Calu3 (cell line): ENCODE measurements around the gene FNDC3A. TPM values are rescaled to one million over a fixed set of nuclear protein-coding genes. Genes with fewer than 3 reads are reported as not detected.

ENCODE experiments used
- BruUV-seq: library from RNA; stranded (reverse); fragments of 400-500 nt; replicated peaks from 2 replicates; lab custom pipeline; 2021; lab: Mats Ljungman, UMichigan
- CTCF ChIA-PET: fragments of 300-600 bp; sonication (Branson Sonifier 250); formaldehyde crosslinking; loops from one replicate; lab custom pipeline; 2022; ENCODE audit warnings: antibody characterized with exemption; lab: Charles Lee
- DNase-seq: peaks from one replicate; pipeline ENCODE4 v3.0.0; 2022
- H3K27ac Mint-ChIP-seq: one replicate; pipeline ENCODE4 v1.8.0; 2022; ENCODE audit warnings: mixed read lengths; ENCODE audit not compliant: unreplicated experiment
- H3K27me3 Mint-ChIP-seq: one replicate; pipeline ENCODE4 v1.8.0; 2022; ENCODE audit warnings: mixed read lengths; ENCODE audit not compliant: unreplicated experiment
- H3K36me3 Mint-ChIP-seq: one replicate; pipeline ENCODE4 v1.8.0; 2022; ENCODE audit warnings: mild to moderate bottlenecking, moderate library complexity, mixed read lengths; ENCODE audit not compliant: insufficient read depth, unreplicated experiment
- H3K4me1 Mint-ChIP-seq: one replicate; pipeline ENCODE4 v1.8.0; 2022; ENCODE audit warnings: mild to moderate bottlenecking, low read depth, mixed read lengths; ENCODE audit not compliant: unreplicated experiment
- H3K4me3 Mint-ChIP-seq: one replicate; pipeline ENCODE4 v1.8.0; 2022; ENCODE audit warnings: mild to moderate bottlenecking, low read depth, moderate library complexity, mixed read lengths; ENCODE audit not compliant: unreplicated experiment
- H3K9me3 Mint-ChIP-seq: one replicate; pipeline ENCODE4 v1.8.0; 2022; ENCODE audit warnings: low read depth, mixed read lengths; ENCODE audit not compliant: unreplicated experiment
- CTCF ChIP-seq: fragments of 200-600 bp; IDR thresholded peaks from one replicate; pipeline ENCODE4 v1.8.0; 2022; ENCODE audit warnings: antibody characterized with exemption; ENCODE audit not compliant: unreplicated experiment
- intact Hi-C: fragments of 100-400 bp; cut with micrococcal nuclease; formaldehyde crosslinking; loops from one replicate; pipeline ENCODE4 v1.10.0; 2022; ENCODE audit not compliant: unreplicated experiment
- total RNA-seq: library from RNA; stranded (reverse); gene quantifications from 2 replicates; pipeline ENCODE4 v1.2.3, GENCODE V29; 2022

The FNDC3A gene
- total RNA-seq, 1 experiment from 2014 or later: 36.2 TPM

GRCh38 chr13:49046519-49046918 lies 70.8 kb downstream of the FNDC3A start:
- no peak for TF ChIP-seq CTCF

GRCh38 chr13:49052813-49053212 lies 77.1 kb downstream of the FNDC3A start:
- peaks cover 18% of the 10 kb centered on the region for H3K4me1 Mint-ChIP-seq
- no peaks in the 10 kb centered on the region for H3K9me3 Mint-ChIP-seq
- intact Hi-C loops: no loop called here
- CTCF ChIA-PET: no interaction called here
- no peaks in the 10 kb centered on the region for H3K36me3 Mint-ChIP-seq
- H3K27ac Mint-ChIP-seq: no peak overlapping the region
- no peaks in the 10 kb centered on the region for H3K27me3 Mint-ChIP-seq
- H3K4me3 Mint-ChIP-seq: no peak overlapping the region
- no TSS peak for BruUV-seq
- DNase-seq: no peak
- TF ChIP-seq CTCF: no peak

More at GRCh38 chr13:49046519-49046918, 70.8 kb downstream of the FNDC3A start:
- no peak overlapping the region for H3K4me3 Mint-ChIP-seq
- H3K4me1 Mint-ChIP-seq: no peaks in the 10 kb centered on the region
- no peaks in the 10 kb centered on the region for H3K36me3 Mint-ChIP-seq
- intact Hi-C loops: no loop called here
- CTCF ChIA-PET: no interaction called here
- no peak overlapping the region for H3K27ac Mint-ChIP-seq
- no peak for DNase-seq
- no TSS peak for BruUV-seq
- no peaks in the 10 kb centered on the region for H3K27me3 Mint-ChIP-seq
- no peaks in the 10 kb centered on the region for H3K9me3 Mint-ChIP-seq

GRCh38 chr13:49053215-49053614 lies 77.5 kb downstream of the FNDC3A start:
- Mint-ChIP-seq H3K27ac (no peak overlapping the region), H3K4me1 (peaks cover 18% of the 10 kb centered on the region), H3K9me3 (no peaks in the 10 kb centered on the region), H3K27me3 (no peaks in the 10 kb centered on the region), H3K4me3 (no peak overlapping the region), H3K36me3 (no peaks in the 10 kb centered on the region)
- BruUV-seq: no TSS peak
- CTCF ChIA-PET: no interaction called here
- intact Hi-C loops: no loop called here
- no peak for TF ChIP-seq CTCF
- no peak for DNase-seq

- no TSS peak for BruUV-seq
- no peak overlapping the region for H3K27ac Mint-ChIP-seq
- intact Hi-C loops: no loop called here
Measured at GRCh38 chr13:49053906-49054305, 78.2 kb downstream of the FNDC3A start.

More at GRCh38 chr13:49053906-49054305, 78.2 kb downstream of the FNDC3A start:
- no peak for TF ChIP-seq CTCF
- peaks cover 18% of the 10 kb centered on the region for H3K4me1 Mint-ChIP-seq
- no peak overlapping the region for H3K4me3 Mint-ChIP-seq
- H3K9me3 Mint-ChIP-seq: no peaks in the 10 kb centered on the region
- H3K27me3 Mint-ChIP-seq: no peaks in the 10 kb centered on the region
- no peaks in the 10 kb centered on the region for H3K36me3 Mint-ChIP-seq
- no peak for DNase-seq
- CTCF ChIA-PET: no interaction called here
